ENCODE measurements around the gene SLIT3.

DNA sequence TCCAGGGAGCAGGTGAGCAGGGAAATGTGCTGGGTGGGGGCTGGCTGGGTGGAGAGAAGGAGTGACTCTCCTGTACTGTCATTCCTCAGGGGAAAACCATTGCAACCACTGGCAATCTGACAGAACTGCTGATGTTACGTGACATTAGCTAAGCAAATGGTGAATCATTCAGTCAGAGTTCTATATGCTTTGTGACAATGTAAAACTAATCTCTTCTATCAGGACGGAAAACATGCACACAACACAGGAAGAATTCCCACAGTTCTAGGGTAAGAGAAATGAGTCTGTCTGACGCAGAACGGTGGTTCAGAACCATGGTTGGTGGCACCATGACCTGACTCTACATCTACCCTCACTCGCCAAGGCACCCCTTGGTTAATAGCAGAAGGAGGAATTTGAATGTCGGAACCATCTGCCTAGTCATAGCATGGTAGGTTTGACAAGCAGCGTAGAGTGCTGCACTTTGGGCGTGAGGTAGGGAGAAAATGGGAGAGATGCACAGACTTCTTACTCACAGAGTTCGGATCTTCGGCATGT, 478.1 kb downstream of the SLIT3 start:
- TF ChIP-seq, protein P1, sequence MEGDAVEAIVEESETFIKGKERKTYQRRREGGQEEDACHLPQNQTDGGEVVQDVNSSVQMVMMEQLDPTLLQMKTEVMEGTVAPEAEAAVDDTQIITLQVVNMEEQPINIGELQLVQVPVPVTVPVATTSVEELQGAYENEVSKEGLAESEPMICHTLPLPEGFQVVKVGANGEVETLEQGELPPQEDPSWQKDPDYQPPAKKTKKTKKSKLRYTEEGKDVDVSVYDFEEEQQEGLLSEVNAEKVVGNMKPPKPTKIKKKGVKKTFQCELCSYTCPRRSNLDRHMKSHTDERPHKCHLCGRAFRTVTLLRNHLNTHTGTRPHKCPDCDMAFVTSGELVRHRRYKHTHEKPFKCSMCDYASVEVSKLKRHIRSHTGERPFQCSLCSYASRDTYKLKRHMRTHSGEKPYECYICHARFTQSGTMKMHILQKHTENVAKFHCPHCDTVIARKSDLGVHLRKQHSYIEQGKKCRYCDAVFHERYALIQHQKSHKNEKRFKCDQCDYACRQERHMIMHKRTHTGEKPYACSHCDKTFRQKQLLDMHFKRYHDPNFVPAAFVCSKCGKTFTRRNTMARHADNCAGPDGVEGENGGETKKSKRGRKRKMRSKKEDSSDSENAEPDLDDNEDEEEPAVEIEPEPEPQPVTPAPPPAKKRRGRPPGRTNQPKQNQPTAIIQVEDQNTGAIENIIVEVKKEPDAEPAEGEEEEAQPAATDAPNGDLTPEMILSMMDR (conservative IDR thresholded peaks at IDR 0.05; ENCODE audit: low read depth, low read length), result no peak
- no peak for TF ChIP-seq EZH2 (IDR thresholded peaks at IDR 0.05; ENCODE audit: low read length, unreplicated experiment)

All from PC-3 (cell line).